Measurements from ENCODE around the gene SETD5.

DNA sequence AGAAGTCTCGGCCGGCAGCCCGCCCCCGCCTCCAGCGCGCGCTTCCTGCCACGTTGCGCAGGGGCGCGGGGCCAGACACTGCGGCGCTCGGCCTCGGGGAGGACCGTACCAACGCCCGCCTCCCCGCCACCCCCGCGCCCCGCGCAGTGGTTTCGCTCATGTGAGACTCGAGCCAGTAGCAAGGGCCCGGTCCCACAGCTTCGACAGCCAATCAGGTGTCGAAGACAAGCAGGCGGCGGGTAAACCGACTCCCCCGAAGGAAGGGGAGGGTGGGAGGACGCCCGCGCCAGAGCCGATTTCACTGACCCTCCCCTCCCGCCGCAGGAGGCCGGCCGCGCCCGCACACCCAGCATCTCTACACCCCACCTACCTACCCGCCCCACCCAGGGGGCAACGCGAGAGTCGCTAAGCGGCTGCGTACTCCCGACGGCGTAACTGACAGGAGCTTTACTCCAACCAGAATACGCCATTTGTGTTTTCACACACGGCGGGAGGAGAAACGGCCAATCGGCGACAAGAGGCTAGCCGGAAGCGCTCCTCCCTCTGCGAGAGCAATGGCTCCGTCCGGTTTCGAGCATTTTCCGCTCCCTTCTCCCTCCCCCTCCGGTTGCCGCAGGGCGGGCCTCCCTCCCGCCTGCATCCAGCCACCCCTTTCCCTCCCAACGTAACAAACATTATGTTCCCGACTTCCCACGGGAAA is 633 bp upstream of the SETD5 start:
- TF ChIP-seq, protein P1, sequence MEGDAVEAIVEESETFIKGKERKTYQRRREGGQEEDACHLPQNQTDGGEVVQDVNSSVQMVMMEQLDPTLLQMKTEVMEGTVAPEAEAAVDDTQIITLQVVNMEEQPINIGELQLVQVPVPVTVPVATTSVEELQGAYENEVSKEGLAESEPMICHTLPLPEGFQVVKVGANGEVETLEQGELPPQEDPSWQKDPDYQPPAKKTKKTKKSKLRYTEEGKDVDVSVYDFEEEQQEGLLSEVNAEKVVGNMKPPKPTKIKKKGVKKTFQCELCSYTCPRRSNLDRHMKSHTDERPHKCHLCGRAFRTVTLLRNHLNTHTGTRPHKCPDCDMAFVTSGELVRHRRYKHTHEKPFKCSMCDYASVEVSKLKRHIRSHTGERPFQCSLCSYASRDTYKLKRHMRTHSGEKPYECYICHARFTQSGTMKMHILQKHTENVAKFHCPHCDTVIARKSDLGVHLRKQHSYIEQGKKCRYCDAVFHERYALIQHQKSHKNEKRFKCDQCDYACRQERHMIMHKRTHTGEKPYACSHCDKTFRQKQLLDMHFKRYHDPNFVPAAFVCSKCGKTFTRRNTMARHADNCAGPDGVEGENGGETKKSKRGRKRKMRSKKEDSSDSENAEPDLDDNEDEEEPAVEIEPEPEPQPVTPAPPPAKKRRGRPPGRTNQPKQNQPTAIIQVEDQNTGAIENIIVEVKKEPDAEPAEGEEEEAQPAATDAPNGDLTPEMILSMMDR (conservative IDR thresholded peaks at IDR 0.05) = no peak
- TF ChIP-seq ZFX (IDR thresholded peaks at IDR 0.05) = no peak
